HCEC 1CT (cell line): Measurements from ENCODE around the gene WASL.
"Not testable (repeated sequence)": the region's sequence is repeated elsewhere in the genome, so short reads cannot be mapped to it uniquely, and the experiment has no call there.

Experiments
- DNase-seq: peaks from one replicate; pipeline ENCODE4 v3.0.0-alpha.2; 2017

The WASL gene

GRCh38 chr7:123768493-123768892, 19.7 kb upstream of the WASL start:
- DNase-seq: no peak

GRCh38 chr7:123763191-123763661, 14.4 kb upstream of the WASL start:
- no peak for DNase-seq

GRCh38 chr7:123761729-123762128, 12.9 kb upstream of the WASL start:
- no peak for DNase-seq

- DNase-seq: peak; percentile 54
Measured at GRCh38 chr7:123757095-123757494, 8.3 kb upstream of the WASL start.

GRCh38 chr7:123755338-123755737, 6.5 kb upstream of the WASL start:
- no peak for DNase-seq

GRCh38 chr7:123754271-123754871, 5.6 kb upstream of the WASL start:
- DNase-seq: no peak

GRCh38 chr7:123752534-123752933, 3.7 kb upstream of the WASL start:
- no peak for DNase-seq

GRCh38 chr7:123751821-123752220, 3.0 kb upstream of the WASL start:
- no peak for DNase-seq

- DNase-seq: no peak
Measured at GRCh38 chr7:123750389-123751230, 1.8 kb upstream of the WASL start.

- DNase-seq: peak; percentile 76
Measured at GRCh38 chr7:123749537-123749857, 694 bp upstream of the WASL start.

GRCh38 chr7:123748171-123748733, 551 bp downstream of the WASL start:
- peak; percentile 50 for DNase-seq

GRCh38 chr7:123747620-123748141, 1.1 kb downstream of the WASL start:
- peak; percentile 72 for DNase-seq

GRCh38 chr7:123746931-123747488, 1.8 kb downstream of the WASL start:
- DNase-seq: no peak

- no peak for DNase-seq
Measured at GRCh38 chr7:123746055-123746454, 2.7 kb downstream of the WASL start.

- DNase-seq: no peak
Measured at GRCh38 chr7:123745437-123745836, 3.4 kb downstream of the WASL start.

GRCh38 chr7:123744416-123744815, 4.4 kb downstream of the WASL start:
- DNase-seq: no peak

- no peak for DNase-seq
Measured at GRCh38 chr7:123741940-123742339, 6.9 kb downstream of the WASL start.

- DNase-seq: no peak
Measured at GRCh38 chr7:123738808-123739207, 10.0 kb downstream of the WASL start.

GRCh38 chr7:123738356-123738755, 10.4 kb downstream of the WASL start:
- DNase-seq: no peak

- not testable (repeated sequence) for DNase-seq
Measured at GRCh38 chr7:123737168-123737674, 11.6 kb downstream of the WASL start.

- DNase-seq: no peak
Measured at GRCh38 chr7:123735539-123735938, 13.3 kb downstream of the WASL start.

- no peak for DNase-seq
Measured at GRCh38 chr7:123734498-123734897, 14.3 kb downstream of the WASL start.

GRCh38 chr7:123732413-123733091, 16.3 kb downstream of the WASL start:
- no peak for DNase-seq
